Measurements from ENCODE around the gene MSTO1.
"Not testable (repeated sequence)": the region's sequence is repeated elsewhere in the genome, so short reads cannot be mapped to it uniquely, and the experiment has no call there.

The MSTO1 gene

DNA sequence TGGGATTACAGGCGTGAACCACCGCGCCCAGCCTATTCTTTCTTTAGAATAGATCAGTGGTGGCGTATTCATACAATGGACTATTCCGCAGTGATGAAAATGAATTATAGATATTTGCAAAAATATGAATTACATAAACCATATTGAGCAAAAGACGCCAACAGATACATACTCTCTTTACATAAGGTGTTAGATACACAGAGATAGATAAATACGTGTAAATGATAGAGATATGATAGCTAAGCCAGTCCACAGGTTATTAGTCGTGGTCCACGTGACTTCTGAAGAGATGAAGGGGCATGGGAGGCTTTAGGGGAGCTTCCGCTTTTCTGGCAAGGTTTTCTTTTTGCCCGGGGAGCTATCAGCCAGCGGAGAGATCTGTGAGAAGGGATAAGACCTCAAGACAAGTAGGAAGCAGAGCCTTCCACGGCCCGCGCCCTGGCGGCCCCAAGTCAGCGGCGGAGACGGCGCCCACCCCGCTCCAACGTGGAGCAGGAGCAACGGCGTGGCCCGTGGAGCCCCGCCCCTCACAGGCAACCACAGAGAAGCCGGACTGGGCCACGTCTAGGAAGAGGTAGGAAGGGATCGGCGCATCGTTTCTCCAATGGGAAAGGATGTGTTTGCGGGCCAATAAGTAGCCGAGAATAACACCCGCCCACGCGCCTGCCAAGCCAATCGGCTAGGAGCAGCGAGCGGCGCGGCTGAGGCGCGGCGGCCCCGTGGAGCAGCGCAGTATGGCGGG lies at the start of gene MSTO1:
MSTO1 (plus strand) TSS at position 704 of the 742 bp plus-strand sequence; CDS start at position 735, 31 bp downstream.
- peak; percentile 81 to 88 for DNase-seq (ENCODE audit: low read depth in 2 of 2)

GRCh38 chr1:155561779-155562580 lies 48.0 kb upstream of the MSTO1 start:
- peak; percentile 29 to 42 for DNase-seq (ENCODE audit: low read depth in 2 of 2)

GRCh38 chr1:155562581-155563376 lies 47.2 kb upstream of the MSTO1 start, which contains the start of gene ASH1L:
TSS of gene ASH1L (minus strand) at chr1:155562803. CDS start at chr1:155521519, 41,284 bp downstream.
- peak; percentile 86 to 87 for DNase-seq (ENCODE audit: low read depth in 2 of 2)

GRCh38 chr1:155563377-155564022 lies 46.5 kb upstream of the MSTO1 start:
- not testable (repeated sequence) for DNase-seq (ENCODE audit: low read depth in 2 of 2)

DNA sequence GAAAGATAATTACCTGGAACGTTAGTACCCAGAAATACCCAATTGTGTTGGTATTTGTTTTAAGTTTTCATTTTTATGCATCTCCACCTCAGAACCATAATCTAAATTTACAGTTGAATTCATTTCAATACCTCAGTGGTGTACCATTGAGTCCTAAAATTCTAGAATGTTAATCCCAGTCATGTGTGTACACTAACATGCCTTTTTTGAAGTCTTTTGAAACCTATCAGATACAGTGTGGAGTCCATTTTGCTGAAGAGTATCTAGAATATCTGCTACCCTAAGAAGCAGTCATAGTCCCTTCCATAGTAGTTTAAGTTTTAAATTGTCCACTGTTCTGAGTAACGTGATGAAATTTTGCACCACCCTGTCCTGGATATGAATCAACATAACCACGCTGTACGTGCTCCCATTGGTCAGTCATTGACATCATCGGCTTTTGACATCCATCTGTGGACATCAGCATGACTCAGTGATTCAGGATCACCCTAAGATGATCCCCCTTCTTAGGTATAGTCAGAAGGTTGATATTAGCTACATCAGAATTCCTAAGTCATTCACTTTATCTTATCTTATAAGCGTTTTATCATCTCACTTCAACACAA lies 39.9 kb upstream of the MSTO1 start:
- DNase-seq (ENCODE audit: low read depth in 2 of 2), result no peak

- no peak for DNase-seq (ENCODE audit: low read depth in 2 of 2)
Measured at GRCh38 chr1:155570593-155570990, 39.4 kb upstream of the MSTO1 start.

DNA sequence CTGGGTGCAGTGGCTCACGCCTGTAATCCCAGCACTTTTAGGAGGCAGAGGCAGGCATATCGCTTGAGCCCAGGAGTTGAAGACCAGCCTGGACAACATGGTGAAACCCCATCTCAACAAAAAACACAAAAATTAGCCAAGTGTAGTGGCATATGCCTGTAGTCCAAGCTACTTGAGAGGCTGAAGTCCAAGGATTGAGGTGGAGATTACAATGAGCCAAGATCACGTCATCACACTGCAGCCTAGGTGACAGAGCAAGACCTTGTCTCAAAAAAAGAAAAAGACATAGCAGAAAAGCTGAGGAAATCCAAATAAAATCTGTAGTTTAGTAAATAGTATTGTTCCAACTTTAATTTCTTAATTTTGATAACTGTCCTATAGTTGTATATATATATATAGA lies 35.9 kb upstream of the MSTO1 start:
- DNase-seq (ENCODE audit: low read depth in 2 of 2), result no peak

DNA sequence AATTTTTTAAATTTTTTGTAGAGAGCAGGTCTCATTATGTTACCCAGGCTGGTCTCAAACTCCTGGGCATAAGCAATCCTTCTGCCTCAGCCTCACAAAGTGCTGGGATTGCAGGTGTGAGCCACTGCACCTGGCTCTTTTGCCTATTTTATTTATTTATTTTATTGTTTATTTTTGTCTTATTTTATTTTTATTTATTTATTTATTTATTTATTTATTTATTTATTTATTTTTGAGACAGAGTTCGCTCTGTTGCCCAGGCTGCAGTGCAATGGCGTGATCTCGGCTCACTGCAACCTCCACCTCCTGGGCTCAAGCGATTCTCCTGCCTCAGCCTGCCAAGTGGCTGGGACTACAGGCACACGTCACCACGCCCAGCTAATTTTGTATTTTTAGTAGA lies 34.4 kb upstream of the MSTO1 start:
- not testable (repeated sequence) for DNase-seq (ENCODE audit: low read depth in 2 of 2)

DNA sequence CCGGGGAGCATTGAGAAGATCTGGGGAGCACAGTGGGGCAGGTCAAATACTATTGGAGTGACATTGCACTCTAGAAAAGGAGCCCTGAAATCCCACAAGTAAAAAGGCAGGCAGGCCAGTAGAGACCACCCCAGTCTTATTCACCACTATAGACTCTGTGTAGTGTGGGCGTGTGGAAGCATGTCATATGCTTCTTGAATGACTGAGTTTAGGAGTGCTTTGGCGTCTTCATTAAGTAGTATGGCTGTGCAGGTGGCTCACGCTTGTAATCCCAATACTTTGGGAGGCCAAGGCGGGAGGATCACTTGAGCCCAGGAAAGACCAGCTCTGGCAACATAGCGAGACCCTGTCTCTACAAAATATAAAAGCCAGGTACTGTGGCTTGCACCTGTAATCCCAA lies 26.2 kb upstream of the MSTO1 start:
- DNase-seq (ENCODE audit: low read depth in 2 of 2), result not testable (repeated sequence)

- not testable (repeated sequence) for DNase-seq (ENCODE audit: low read depth in 2 of 2)
Measured at GRCh38 chr1:155589282-155589681, 20.7 kb upstream of the MSTO1 start.

DNA sequence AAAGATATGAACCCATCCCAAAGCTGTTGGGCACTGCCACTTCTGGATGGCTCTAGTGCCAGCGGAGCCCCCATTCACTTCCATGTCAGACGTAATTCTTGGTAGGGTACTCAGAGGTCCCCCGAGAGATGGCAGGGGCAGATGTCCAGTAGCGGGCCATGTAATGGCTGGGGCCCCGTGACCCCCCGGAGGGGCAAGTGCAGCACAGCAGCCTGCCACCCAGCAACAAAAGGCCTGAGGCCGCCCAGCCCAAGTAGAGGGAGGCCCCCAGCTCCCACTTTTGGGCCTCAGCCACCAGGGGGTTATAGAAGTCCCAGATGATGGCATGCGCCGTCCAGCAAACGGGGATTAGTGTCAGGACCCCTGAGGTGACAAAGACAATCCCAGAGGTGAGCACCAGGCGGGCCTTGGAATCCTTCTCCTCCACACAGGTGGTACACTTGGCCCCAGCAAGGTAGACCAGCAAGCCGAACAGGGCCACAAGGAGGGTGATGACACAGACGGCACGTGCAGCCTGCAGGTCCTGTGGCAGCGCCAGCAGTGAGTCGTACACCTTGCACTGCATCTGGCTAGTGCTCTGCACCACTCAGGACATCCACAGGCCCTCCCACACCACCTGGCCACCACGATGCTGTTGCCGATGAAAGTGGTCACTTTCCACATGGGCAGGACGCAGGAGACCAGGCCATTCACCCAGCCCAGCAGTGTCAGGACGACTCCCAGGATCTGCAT lies 19.3 kb upstream of the MSTO1 start:
- not testable (repeated sequence) for DNase-seq (ENCODE audit: low read depth in 2 of 2)

DNA sequence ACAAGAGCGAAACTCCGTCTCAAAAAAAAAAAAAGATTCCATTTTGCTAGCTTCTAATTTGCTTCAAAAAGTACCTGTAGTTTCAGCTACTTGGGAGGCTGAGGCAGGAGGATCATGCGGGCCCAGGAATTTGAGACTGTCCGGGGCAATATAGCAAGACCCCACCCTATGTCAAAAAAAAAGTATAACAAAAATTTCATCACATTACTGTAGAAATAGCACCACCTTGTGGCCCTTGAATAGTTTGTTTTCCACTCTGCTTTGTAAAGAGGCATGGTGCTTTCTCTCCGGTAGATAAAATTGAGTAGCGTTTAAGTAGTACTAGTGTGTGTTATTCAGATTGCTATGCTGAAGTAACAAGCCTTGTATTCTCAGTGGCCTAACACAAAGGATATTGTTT lies 18.2 kb upstream of the MSTO1 start:
- no peak for DNase-seq (ENCODE audit: low read depth in 2 of 2)

DNA sequence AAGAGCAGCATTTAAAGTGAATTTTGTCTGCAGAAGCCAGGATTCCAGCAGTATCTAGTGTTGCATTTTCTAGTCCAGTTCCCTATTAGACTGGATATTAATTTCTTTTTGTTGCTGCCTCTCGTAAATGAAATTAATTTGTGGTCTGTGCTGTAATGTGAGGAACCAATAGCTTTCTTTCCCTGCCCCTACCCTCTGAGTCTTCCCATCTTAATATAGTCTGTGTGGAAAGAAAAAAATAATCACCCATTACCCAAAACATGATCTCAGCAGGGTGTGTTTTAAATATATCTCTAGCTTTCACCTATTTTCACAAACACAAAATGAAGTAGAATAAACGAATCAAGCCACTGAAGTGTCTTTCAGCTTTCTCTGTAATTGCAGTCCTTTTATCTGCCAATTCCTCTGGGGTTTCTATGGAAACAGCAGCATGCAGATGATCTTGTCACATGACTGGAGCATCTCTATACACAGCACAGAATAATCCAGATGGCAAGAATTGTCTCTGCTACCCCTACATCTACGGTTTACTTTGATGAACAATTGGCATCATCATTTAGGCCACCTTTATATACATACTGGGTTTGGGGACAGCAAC lies 14.0 kb upstream of the MSTO1 start:
- DNase-seq (ENCODE audit: low read depth in 2 of 2), result not testable (repeated sequence)

DNA sequence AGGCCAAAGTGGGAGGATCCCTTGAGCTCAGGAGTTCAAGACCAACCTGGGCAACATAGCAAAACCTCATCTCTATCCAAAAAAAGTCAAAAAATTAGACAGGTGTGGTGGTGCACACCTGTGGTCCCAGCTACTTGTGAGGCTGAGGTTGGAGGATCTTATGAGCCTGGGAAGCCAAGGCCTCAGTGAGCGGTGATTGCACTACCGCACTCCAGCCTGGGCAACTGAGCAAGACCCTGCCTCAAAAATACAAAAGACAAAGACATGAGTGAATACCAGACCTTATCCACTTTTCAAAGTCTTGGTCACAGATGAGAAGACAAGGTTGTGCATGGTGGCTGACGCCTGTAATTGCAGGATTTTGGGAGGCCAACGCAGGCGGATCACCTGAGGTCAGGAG lies 13.2 kb upstream of the MSTO1 start:
- no peak for DNase-seq (ENCODE audit: low read depth in 2 of 2)

DNA sequence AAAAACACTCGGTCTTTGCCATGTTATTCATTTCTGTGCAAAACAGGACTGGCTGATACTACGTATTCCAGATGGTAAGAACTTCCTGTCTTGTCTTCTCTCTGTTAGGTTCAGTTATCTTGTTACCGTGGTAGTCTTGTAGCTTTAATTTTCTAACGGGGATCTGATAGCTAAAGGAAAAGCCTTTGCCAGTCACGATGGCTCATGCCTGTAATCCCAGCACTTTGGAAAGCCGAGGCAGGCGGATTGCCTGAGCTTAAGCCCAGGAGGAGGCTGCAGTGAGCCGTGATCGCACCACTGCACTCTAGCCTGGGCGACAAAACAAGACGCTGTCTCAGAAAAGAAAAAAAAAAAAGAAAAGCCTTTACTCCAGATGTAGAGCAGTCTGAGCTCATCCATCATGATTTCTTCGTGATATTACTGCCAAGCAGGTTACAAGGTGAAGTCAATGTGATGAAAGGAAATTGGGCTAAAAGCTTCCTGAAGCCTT lies 11.1 kb upstream of the MSTO1 start:
- no peak for DNase-seq (ENCODE audit: low read depth in 2 of 2)

DNA sequence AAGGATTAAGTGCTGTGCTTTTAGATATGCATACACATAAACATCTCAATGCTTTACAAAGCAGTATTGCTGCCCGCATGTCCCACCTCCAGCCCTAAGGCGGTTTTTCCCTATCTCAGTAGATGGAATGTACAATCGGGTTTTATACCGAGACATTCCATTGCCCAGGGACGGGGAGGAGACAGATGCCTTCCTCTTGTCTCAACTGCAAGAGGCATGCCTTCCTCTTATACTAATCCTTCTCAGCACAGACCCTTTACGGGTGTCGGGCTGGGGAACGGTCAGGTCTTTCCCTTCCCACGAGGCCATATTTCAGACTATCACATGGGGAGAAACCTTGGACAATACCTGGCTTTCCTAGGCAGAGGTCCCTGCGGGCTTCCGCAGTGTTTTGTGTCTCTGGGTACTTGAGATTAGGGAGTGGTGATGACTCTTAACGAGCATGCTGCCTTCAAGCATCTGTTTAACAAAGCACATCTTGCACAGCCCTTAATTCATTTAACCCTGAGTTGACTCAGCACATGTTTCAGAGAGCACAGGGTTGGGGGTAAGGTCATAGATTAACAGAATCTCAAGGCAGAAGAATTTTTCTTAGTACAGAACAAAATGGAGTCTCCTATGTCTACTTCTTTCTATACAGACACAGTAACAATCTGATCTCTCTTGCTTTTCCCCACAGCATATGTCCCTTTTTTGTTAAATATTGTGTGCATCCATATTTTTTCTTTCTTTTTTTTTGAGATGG lies 10.0 kb upstream of the MSTO1 start:
- DNase-seq (ENCODE audit: low read depth in 2 of 2), result not testable (repeated sequence)

GRCh38 chr1:155607708-155608107 lies 2.3 kb upstream of the MSTO1 start:
- DNase-seq (ENCODE audit: low read depth in 2 of 2), result no peak

DNA sequence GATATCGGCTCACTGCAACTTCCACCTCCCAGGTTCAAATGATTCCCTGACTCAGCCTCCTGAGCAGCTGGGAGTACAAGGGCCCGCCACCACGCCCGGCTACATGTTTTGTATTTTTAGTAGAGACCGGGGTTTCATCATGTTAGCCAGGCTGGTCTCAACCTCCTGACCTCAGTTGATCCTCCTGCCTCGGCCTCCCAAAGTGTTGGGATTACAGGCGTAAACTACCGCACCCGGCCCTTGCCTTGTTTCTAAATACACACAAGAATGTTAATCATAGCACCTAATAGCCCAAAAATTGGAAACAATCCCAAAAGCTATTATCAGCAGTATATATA lies 1.2 kb upstream of the MSTO1 start:
- no peak for DNase-seq (ENCODE audit: low read depth in 2 of 2)

GRCh38 chr1:155610257-155610647 lies 234 bp downstream of the MSTO1 start:
- not testable (repeated sequence) for DNase-seq (ENCODE audit: low read depth in 2 of 2)
